ENCODE data around the gene CLEC4F.

The CLEC4F gene

GRCh38 chr2:70823249-70823648 lies 2.9 kb upstream of the CLEC4F start:
- Histone ChIP-seq H3K4me2 (ENCODE audit: low read length) (no peak overlapping the region), H3K27ac (no peak overlapping the region), H3K9me3 (ENCODE audit: control insufficient read depth, low read length) (no peaks in the 10 kb centered on the region), H3K27me3 (ENCODE audit: control insufficient read depth, insufficient read depth, low read length) (no peaks in the 10 kb centered on the region), H3K79me2 (no peaks in the 10 kb centered on the region), H2AFZ (no peak overlapping the region), H3K9ac (no peak overlapping the region), H3K4me3 (ENCODE audit: low read depth, low read length) (no peak overlapping the region), H3K36me3 (ENCODE audit: control insufficient read depth, insufficient read depth, low read length) (no peaks in the 10 kb centered on the region), H3K4me1 (no peaks in the 10 kb centered on the region)
- TF ChIP-seq CTCF (IDR thresholded peaks at IDR 0.05): no peak

- Histone ChIP-seq H3K9me3 (ENCODE audit: control insufficient read depth, low read length) (no peaks in the 10 kb centered on the region), H3K4me1 (no peaks in the 10 kb centered on the region), H3K36me3 (ENCODE audit: control insufficient read depth, insufficient read depth, low read length) (no peaks in the 10 kb centered on the region), H3K9ac (no peak overlapping the region), H3K4me3 (ENCODE audit: low read depth, low read length) (no peak overlapping the region), H3K27me3 (ENCODE audit: control insufficient read depth, insufficient read depth, low read length) (no peaks in the 10 kb centered on the region), H3K4me2 (ENCODE audit: low read length) (no peak overlapping the region), H3K79me2 (no peaks in the 10 kb centered on the region), H2AFZ (no peak overlapping the region), H3K27ac (no peak overlapping the region)
- no peak for TF ChIP-seq CTCF (IDR thresholded peaks at IDR 0.05)
Measured at GRCh38 chr2:70822843-70823242, 2.4 kb upstream of the CLEC4F start.

- Histone ChIP-seq H3K79me2 (no peaks in the 10 kb centered on the region), H3K27ac (no peak overlapping the region), H3K4me3 (ENCODE audit: low read depth, low read length) (no peak overlapping the region), H3K9me3 (ENCODE audit: control insufficient read depth, low read length) (no peaks in the 10 kb centered on the region), H3K36me3 (ENCODE audit: control insufficient read depth, insufficient read depth, low read length) (no peaks in the 10 kb centered on the region), H3K27me3 (ENCODE audit: control insufficient read depth, insufficient read depth, low read length) (no peaks in the 10 kb centered on the region), H3K4me1 (no peaks in the 10 kb centered on the region), H3K9ac (no peak overlapping the region), H3K4me2 (ENCODE audit: low read length) (no peak overlapping the region), H2AFZ (no peak overlapping the region)
- TF ChIP-seq CTCF (IDR thresholded peaks at IDR 0.05): no peak
Measured at GRCh38 chr2:70817284-70817954, 3.0 kb downstream of the CLEC4F start.

- Histone ChIP-seq H3K4me1 (no peaks in the 10 kb centered on the region), H3K9me3 (ENCODE audit: control insufficient read depth, low read length) (no peaks in the 10 kb centered on the region), H2AFZ (no peak overlapping the region), H3K79me2 (no peaks in the 10 kb centered on the region), H3K27ac (no peak overlapping the region), H3K27me3 (ENCODE audit: control insufficient read depth, insufficient read depth, low read length) (no peaks in the 10 kb centered on the region), H3K4me3 (ENCODE audit: low read depth, low read length) (no peak overlapping the region), H3K9ac (no peak overlapping the region), H3K4me2 (ENCODE audit: low read length) (no peak overlapping the region), H3K36me3 (ENCODE audit: control insufficient read depth, insufficient read depth, low read length) (no peaks in the 10 kb centered on the region)
- TF ChIP-seq CTCF (IDR thresholded peaks at IDR 0.05): no peak
Measured at GRCh38 chr2:70816726-70817125, 3.7 kb downstream of the CLEC4F start.

Measured in parathyroid adenoma (tissue), 2 donors.